Breast epithelium (tissue), 3 donors: ENCODE data around the gene MTR.

Experiments used
- CTCF ChIP-seq, 3 donors: fragments of 450-650 bp; IDR thresholded peaks; one replicate each; pipeline ENCODE4 v1.5.1; 2016 to 2017; ENCODE audit warnings: antibody characterized with exemption in 3 of 3, mild to moderate bottlenecking in 3 of 3, moderate library complexity in 3 of 3
- POLR2A ChIP-seq: fragments of 450-650 bp; IDR thresholded peaks from one replicate; pipeline ENCODE4 v1.6.1; 2016; ENCODE audit warnings: antibody characterized with exemption, mild to moderate bottlenecking, moderate library complexity

- TF ChIP-seq POLR2A = no peak
- no peak for TF ChIP-seq CTCF (IDR thresholded peaks at IDR 0.05)
Observed at GRCh38 chr1:236952246-236953003, 157.3 kb downstream of the MTR start.
